Neural cell (in vitro differentiated cells): ENCODE measurements around the gene MUL1.

Experiments used
- EP300 ChIP-seq: fragments of 450-650 bp; conservative IDR thresholded peaks from 2 replicates; pipeline ENCODE4 v1.6.1; 2014; ENCODE audit warnings: antibody characterized with exemption, mild to moderate bottlenecking, moderate library complexity; ENCODE audit not compliant: poor library complexity, severe bottlenecking
- EZH2 ChIP-seq: fragments of 200-600, 300-800 bp; shearing (Covaris generic), sonication (generic); IDR thresholded peaks from 2 replicates; pipeline ENCODE4 v1.6.1; 2014; ENCODE audit warnings: antibody characterized with exemption, low read length, borderline replicate concordance, mild to moderate bottlenecking; ENCODE audit not compliant: insufficient read depth, poor library complexity, severe bottlenecking
- MXI1 ChIP-seq: fragments of 450-650 bp; conservative IDR thresholded peaks from 2 replicates; pipeline ENCODE4 v1.6.1; 2014; ENCODE audit warnings: antibody characterized with exemption, mild to moderate bottlenecking; ENCODE audit not compliant: poor library complexity, severe bottlenecking
- POLR2AphosphoS5 ChIP-seq: IDR thresholded peaks from 2 replicates; pipeline ENCODE4 v1.6.1; 2012
- RAD21 ChIP-seq: fragments of 450-650 bp; conservative IDR thresholded peaks from 2 replicates; pipeline ENCODE4 v1.6.1; 2014; ENCODE audit warnings: antibody characterized with exemption, mild to moderate bottlenecking, moderate library complexity
- SMC3 ChIP-seq: fragments of 450-650 bp; conservative IDR thresholded peaks from 2 replicates; pipeline ENCODE4 v1.6.1; 2014; ENCODE audit warnings: antibody characterized with exemption, mild to moderate bottlenecking, moderate library complexity; ENCODE audit not compliant: poor library complexity
- TAF1 ChIP-seq: IDR thresholded peaks from 2 replicates; pipeline ENCODE4 v1.6.1; 2012; ENCODE audit warnings: low read depth
- TF ChIP-seq, protein P1 (sequence below): fragments of 450-650 bp; IDR thresholded peaks from 2 replicates; pipeline ENCODE4 v1.5.1; 2014; ENCODE audit warnings: antibody characterized with exemption, mild to moderate bottlenecking, moderate library complexity; ENCODE audit not compliant: poor library complexity, severe bottlenecking
- TF ChIP-seq, protein P2 (sequence below): IDR thresholded peaks from 2 replicates; pipeline ENCODE4 v1.6.1; 2012; ENCODE audit warnings: borderline replicate concordance

DNA sequence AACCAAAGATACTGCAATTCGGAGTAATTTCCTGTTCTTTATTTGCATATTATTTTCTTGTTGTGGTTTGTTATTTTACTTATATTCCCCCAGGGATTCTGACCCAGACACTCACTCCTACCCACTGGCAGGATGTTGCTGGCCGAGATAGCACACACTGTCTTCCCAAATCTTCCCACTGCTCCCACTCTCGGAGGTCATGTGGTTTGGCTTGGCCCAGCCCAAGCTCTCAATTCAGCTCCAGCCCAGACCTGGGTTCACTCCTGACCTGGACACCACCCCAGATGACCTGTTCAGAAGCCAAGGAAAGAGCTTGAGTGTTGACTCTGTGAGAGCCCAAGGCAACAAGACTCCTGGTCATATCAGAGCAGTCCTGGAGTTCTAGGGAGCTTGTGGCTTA, 43.2 kb upstream of the MUL1 start:
- TF ChIP-seq, protein P1, sequence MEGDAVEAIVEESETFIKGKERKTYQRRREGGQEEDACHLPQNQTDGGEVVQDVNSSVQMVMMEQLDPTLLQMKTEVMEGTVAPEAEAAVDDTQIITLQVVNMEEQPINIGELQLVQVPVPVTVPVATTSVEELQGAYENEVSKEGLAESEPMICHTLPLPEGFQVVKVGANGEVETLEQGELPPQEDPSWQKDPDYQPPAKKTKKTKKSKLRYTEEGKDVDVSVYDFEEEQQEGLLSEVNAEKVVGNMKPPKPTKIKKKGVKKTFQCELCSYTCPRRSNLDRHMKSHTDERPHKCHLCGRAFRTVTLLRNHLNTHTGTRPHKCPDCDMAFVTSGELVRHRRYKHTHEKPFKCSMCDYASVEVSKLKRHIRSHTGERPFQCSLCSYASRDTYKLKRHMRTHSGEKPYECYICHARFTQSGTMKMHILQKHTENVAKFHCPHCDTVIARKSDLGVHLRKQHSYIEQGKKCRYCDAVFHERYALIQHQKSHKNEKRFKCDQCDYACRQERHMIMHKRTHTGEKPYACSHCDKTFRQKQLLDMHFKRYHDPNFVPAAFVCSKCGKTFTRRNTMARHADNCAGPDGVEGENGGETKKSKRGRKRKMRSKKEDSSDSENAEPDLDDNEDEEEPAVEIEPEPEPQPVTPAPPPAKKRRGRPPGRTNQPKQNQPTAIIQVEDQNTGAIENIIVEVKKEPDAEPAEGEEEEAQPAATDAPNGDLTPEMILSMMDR = no peak
- no peak for TF ChIP-seq POLR2AphosphoS5
- no peak for TF ChIP-seq RAD21
- TF ChIP-seq EZH2 = no peak
- TF ChIP-seq, protein P2, sequence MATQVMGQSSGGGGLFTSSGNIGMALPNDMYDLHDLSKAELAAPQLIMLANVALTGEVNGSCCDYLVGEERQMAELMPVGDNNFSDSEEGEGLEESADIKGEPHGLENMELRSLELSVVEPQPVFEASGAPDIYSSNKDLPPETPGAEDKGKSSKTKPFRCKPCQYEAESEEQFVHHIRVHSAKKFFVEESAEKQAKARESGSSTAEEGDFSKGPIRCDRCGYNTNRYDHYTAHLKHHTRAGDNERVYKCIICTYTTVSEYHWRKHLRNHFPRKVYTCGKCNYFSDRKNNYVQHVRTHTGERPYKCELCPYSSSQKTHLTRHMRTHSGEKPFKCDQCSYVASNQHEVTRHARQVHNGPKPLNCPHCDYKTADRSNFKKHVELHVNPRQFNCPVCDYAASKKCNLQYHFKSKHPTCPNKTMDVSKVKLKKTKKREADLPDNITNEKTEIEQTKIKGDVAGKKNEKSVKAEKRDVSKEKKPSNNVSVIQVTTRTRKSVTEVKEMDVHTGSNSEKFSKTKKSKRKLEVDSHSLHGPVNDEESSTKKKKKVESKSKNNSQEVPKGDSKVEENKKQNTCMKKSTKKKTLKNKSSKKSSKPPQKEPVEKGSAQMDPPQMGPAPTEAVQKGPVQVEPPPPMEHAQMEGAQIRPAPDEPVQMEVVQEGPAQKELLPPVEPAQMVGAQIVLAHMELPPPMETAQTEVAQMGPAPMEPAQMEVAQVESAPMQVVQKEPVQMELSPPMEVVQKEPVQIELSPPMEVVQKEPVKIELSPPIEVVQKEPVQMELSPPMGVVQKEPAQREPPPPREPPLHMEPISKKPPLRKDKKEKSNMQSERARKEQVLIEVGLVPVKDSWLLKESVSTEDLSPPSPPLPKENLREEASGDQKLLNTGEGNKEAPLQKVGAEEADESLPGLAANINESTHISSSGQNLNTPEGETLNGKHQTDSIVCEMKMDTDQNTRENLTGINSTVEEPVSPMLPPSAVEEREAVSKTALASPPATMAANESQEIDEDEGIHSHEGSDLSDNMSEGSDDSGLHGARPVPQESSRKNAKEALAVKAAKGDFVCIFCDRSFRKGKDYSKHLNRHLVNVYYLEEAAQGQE = no peak
- TF ChIP-seq MXI1 = no peak
- no peak for TF ChIP-seq EP300
- no peak for TF ChIP-seq TAF1
- no peak for TF ChIP-seq SMC3
